SK-N-SH (cell line): ENCODE results near the gene ZHX3. TPM values are rescaled to one million over a fixed set of nuclear protein-coding genes. Genes with fewer than 3 reads are reported as not detected.

Source experiments
- CTCF ChIA-PET: fragments of 300-600, 350-600 bp; formaldehyde crosslinking; extraction: SDS; loops from one replicate; lab custom pipeline; 2021; lab: Yijun Ruan, JAX
- POLR2A ChIA-PET: fragments of 350-600 bp; sonication (Branson Sonifier 250); formaldehyde crosslinking; extraction: SDS; loops from one replicate; lab custom pipeline; 2020; ENCODE audit warnings: antibody characterized with exemption, inconsistent platforms; lab: Yijun Ruan, JAX
- DNase-seq: peaks from one replicate; pipeline ENCODE4 v3.0.0; 2012
- H2AFZ ChIP-seq: fragments of 200-600 bp; sonication (generic); 2 replicates; pipeline ENCODE4 v1.8.1; 2016; ENCODE audit warnings: antibody characterized with exemption, mild to moderate bottlenecking, low read depth
- H3F3A ChIP-seq: fragments of 200-600 bp; sonication (generic); replicated peaks from 2 replicates; pipeline ENCODE3; 2016; ENCODE audit warnings: antibody characterized with exemption, mild to moderate bottlenecking; ENCODE audit not compliant: insufficient read depth
- H3K27ac ChIP-seq, 2 experiments: fragments of 200-500 bp in 1 of 2; fragments of 200-600 bp in 1 of 2; sonication (Bioruptor generic) in 1 of 2; sonication (generic), shearing (Covaris generic) in 1 of 2; 2 replicates each; pipeline versions ENCODE4 v1.5.1 to v1.6.1; 2014 to 2016; ENCODE audit warnings: low read depth in 2 of 2, inconsistent platforms in 1 of 2, low read length in 1 of 2, mild to moderate bottlenecking in 1 of 2, mixed read lengths in 1 of 2
- H3K27me3 ChIP-seq: fragments of 200-600 bp; sonication (generic), shearing (Covaris generic); 2 replicates; pipeline ENCODE4 v1.6.1; 2016; ENCODE audit warnings: mixed run types; ENCODE audit not compliant: insufficient read depth
- H3K36me3 ChIP-seq, 2 experiments: fragments of 200-500 bp in 1 of 2; fragments of 200-600 bp in 1 of 2; sonication (Bioruptor generic) in 1 of 2; sonication (generic) in 1 of 2; replicated peaks in 1 of 2; 2 replicates each; pipeline versions ENCODE3 to v1.5.1; 2014 to 2016; ENCODE audit warnings: low read length in 1 of 2, mild to moderate bottlenecking in 1 of 2; ENCODE audit not compliant: insufficient read depth in 2 of 2, control insufficient read depth in 1 of 2
- H3K4me1 ChIP-seq, 2 experiments: fragments of 200-500 bp in 1 of 2; fragments of 200-600 bp in 1 of 2; sonication (Bioruptor generic) in 1 of 2; sonication (generic), shearing (Covaris generic) in 1 of 2; 2 replicates each; pipeline versions ENCODE4 v1.5.1 to v1.6.1; 2014 to 2016; ENCODE audit warnings: low read depth in 1 of 2, low read length in 1 of 2, mixed run types in 1 of 2; ENCODE audit not compliant: insufficient read depth in 2 of 2, control insufficient read depth in 1 of 2
- H3K4me2 ChIP-seq: fragments of 200-600 bp; sonication (generic), shearing (Covaris generic); 2 replicates; pipeline ENCODE4 v1.6.1; 2017; ENCODE audit warnings: mixed run types
- H3K4me3 ChIP-seq, 2 experiments: fragments of 200-500 bp in 1 of 2; fragments of 200-600 bp in 1 of 2; sonication (Bioruptor generic) in 1 of 2; sonication (generic), shearing (Covaris generic) in 1 of 2; 2 replicates each; pipeline versions ENCODE4 v1.5.1 to v1.8.1; 2014 to 2016; ENCODE audit warnings: low read depth in 2 of 2, inconsistent platforms in 1 of 2, low read length in 1 of 2, mild to moderate bottlenecking in 1 of 2, mixed read lengths in 1 of 2, moderate library complexity in 1 of 2
- H3K79me2 ChIP-seq: fragments of 200-600 bp; sonication (generic); 2 replicates; pipeline ENCODE4 v1.8.1; 2017; ENCODE audit warnings: mild to moderate bottlenecking; ENCODE audit not compliant: insufficient read depth
- H3K9ac ChIP-seq: fragments of 200-600 bp; sonication (generic); 2 replicates; pipeline ENCODE4 v1.6.1; 2017; ENCODE audit warnings: mixed run types
- H3K9me2 ChIP-seq: fragments of 200-600 bp; sonication (generic); 2 replicates; pipeline ENCODE4 v1.6.1; 2017; ENCODE audit warnings: mixed run types
- H3K9me3 ChIP-seq: fragments of 200-600 bp; sonication (generic); 2 replicates; pipeline ENCODE4 v1.6.1; 2017; ENCODE audit warnings: mixed run types, mild to moderate bottlenecking, moderate library complexity
- H4K20me1 ChIP-seq: fragments of 200-600 bp; sonication (generic); 2 replicates; pipeline ENCODE4 v1.6.1; 2017; ENCODE audit warnings: mild to moderate bottlenecking, mixed run types; ENCODE audit not compliant: insufficient read depth
- CHD2 ChIP-seq: fragments of 150-350 bp; IDR thresholded peaks from 2 replicates; pipeline ENCODE4 v1.6.1; 2018; ENCODE audit warnings: low read length; ENCODE audit not compliant: partially characterized antibody
- EZH2phosphoT487 ChIP-seq: fragments of 200-600 bp; sonication (generic); IDR thresholded peaks from 2 replicates; pipeline ENCODE4 v1.6.1; 2017; ENCODE audit warnings: low read depth, mixed run types, mild to moderate bottlenecking, antibody characterized with exemption, moderate library complexity, borderline replicate concordance
- FOXJ3 ChIP-seq: sonication (generic); formaldehyde crosslinking; IDR thresholded peaks from 2 replicates; pipeline ENCODE4 v1.5.1; 2020; ENCODE audit warnings: mild to moderate bottlenecking, missing genetic modification reagents
- FOXM1 ChIP-seq: IDR thresholded peaks from 2 replicates; pipeline ENCODE4 v1.4.0; 2012; ENCODE audit warnings: low read depth, mild to moderate bottlenecking
- MEF2A ChIP-seq: IDR thresholded peaks from 2 replicates; pipeline ENCODE4 v1.4.0; 2012; ENCODE audit warnings: low read depth, borderline replicate concordance
- MXI1 ChIP-seq: IDR thresholded peaks from 2 replicates; pipeline ENCODE4 v1.6.1; 2012; ENCODE audit warnings: mild to moderate bottlenecking, low read depth, low read length, improper control_type of control experiment
- NFIC ChIP-seq: IDR thresholded peaks from 2 replicates; pipeline ENCODE4 v1.4.0; 2012; ENCODE audit warnings: borderline replicate concordance
- NRF1 ChIP-seq: IDR thresholded peaks from 2 replicates; pipeline ENCODE4 v1.6.1; 2012; ENCODE audit warnings: low read depth, mild to moderate bottlenecking, low read length
- POLR2AphosphoS5 ChIP-seq: IDR thresholded peaks from 2 replicates; pipeline ENCODE4 v1.6.1; 2012; ENCODE audit warnings: low read depth, low read length
- RCOR1 ChIP-seq: fragments of 150-350 bp; IDR thresholded peaks from 2 replicates; pipeline ENCODE4 v1.6.1; 2017; ENCODE audit warnings: antibody characterized with exemption, low read length
- SIN3A ChIP-seq: IDR thresholded peaks from 2 replicates; pipeline ENCODE4 v1.6.1; 2012; ENCODE audit warnings: low read depth, mild to moderate bottlenecking, low read length, moderate library complexity, borderline replicate concordance
- SMC3 ChIP-seq: IDR thresholded peaks from 2 replicates; pipeline ENCODE4 v1.6.1; 2012; ENCODE audit warnings: low read depth, low read length, improper control_type of control experiment
- TCF12 ChIP-seq: IDR thresholded peaks from 2 replicates; pipeline ENCODE4 v1.4.0; 2012
- TEAD4 ChIP-seq: IDR thresholded peaks from 2 replicates; pipeline ENCODE4 v1.4.0; 2012; ENCODE audit warnings: mild to moderate bottlenecking, borderline replicate concordance; ENCODE audit not compliant: insufficient read depth
- YY1 ChIP-seq: IDR thresholded peaks from 2 replicates; pipeline ENCODE4 v1.4.0; 2012; ENCODE audit warnings: low read depth, mild to moderate bottlenecking
- WGBS: methylation state at CpG from one replicate; pipeline ENCODE4 v1.1.6; 2017; ENCODE audit warnings: low lambda C conversion rate; 5-methylcytosine and 5-hydroxymethylcytosine counted together
- polyA plus RNA-seq, 3 experiments: library from polyadenylated mRNA; depleted of rRNA; stranded (reverse); fragments of >200 nt; gene quantifications; 2 replicates each; pipeline ENCODE4 v1.2.3, GENCODE V29; 2012
- TF ChIP-seq, protein P1 (sequence below): IDR thresholded peaks from 2 replicates; pipeline ENCODE4 v1.6.1; 2012; ENCODE audit warnings: mild to moderate bottlenecking, low read depth, low read length, moderate library complexity
- TF ChIP-seq, protein P2 (sequence below): fragments of 150-350 bp; IDR thresholded peaks from 2 replicates; pipeline ENCODE4 v1.6.1; 2017; ENCODE audit warnings: antibody characterized with exemption, low read length, low read depth, borderline replicate concordance
- TF ChIP-seq, protein P3 (sequence below): IDR thresholded peaks from 2 replicates; pipeline ENCODE4 v1.4.0; 2012; ENCODE audit warnings: low read depth
- TF ChIP-seq, protein P4 (sequence below): IDR thresholded peaks from 2 replicates; pipeline ENCODE4; 2012
- TF ChIP-seq, protein P5 (sequence below): IDR thresholded peaks from 2 replicates; pipeline ENCODE4 v1.4.0; 2012; ENCODE audit warnings: low read depth, borderline replicate concordance
- TF ChIP-seq, protein P6 (sequence below): fragments of 150-350 bp; IDR thresholded peaks from 2 replicates; pipeline ENCODE4 v1.6.1; 2016; ENCODE audit warnings: mild to moderate bottlenecking, low read depth, low read length

The ZHX3 gene
- polyA plus RNA-seq, 1 of the 3 experiments (the other 2 are of a cell fraction) = 6.0 TPM

DNA sequence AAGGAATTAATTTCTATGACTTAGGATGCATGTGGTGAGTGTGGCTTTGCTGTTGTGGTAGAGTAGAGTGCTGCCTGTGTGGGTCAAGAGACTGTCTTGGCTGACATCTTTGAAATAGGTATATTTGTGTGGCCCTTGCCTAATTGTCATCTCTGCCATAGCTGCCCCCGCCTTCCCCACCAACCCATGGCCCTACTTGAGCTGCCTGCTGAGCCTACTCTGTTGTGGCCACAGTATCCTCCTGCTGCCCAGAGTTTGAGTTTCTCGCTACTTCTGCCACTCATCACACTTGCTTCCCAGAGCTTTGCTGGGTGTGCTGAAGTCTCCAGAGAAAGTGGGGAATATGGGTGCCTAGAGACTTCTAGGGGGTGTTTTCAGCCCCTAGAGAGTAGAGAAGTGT is 172.2 kb downstream of the ZHX3 start:
- Histone ChIP-seq H4K20me1 (peaks cover 100% of the 10 kb centered on the region), H3K4me3 (no peak overlapping the region), H3K4me1 (peaks cover 8 to 39% of the 10 kb centered on the region in 2 experiments; a peak in 2 of 4 replicates), H3K27me3 (no peaks in the 10 kb centered on the region), H3K9ac (no peak overlapping the region), H2AFZ (no peak overlapping the region), H3K79me2 (peaks cover 100% of the 10 kb centered on the region), H3K9me3 (no peaks in the 10 kb centered on the region), H3F3A (no peaks in the 10 kb centered on the region), H3K4me2 (no peak overlapping the region), H3K36me3 (peaks cover 5 to 6% of the 10 kb centered on the region in 2 experiments), H3K27ac (no peak overlapping the region), H3K9me2 (no peaks in the 10 kb centered on the region)
- ChIA-PET POLR2A (no interaction called here), CTCF (interaction anchor here (0.6 to 1.4 kb wide), 2 partner anchors 16 to 50 kb away, joined by 3 to 4 read pairs; no protein-coding TSS in a partner anchor)
- DNase-seq = no peak
- 100% methylated on average over 2 of the region's 2 CpGs for WGBS
- no peak for TF ChIP-seq MEF2A
- no peak for TF ChIP-seq CHD2
- no peak for TF ChIP-seq NRF1
- TF ChIP-seq, protein P1, sequence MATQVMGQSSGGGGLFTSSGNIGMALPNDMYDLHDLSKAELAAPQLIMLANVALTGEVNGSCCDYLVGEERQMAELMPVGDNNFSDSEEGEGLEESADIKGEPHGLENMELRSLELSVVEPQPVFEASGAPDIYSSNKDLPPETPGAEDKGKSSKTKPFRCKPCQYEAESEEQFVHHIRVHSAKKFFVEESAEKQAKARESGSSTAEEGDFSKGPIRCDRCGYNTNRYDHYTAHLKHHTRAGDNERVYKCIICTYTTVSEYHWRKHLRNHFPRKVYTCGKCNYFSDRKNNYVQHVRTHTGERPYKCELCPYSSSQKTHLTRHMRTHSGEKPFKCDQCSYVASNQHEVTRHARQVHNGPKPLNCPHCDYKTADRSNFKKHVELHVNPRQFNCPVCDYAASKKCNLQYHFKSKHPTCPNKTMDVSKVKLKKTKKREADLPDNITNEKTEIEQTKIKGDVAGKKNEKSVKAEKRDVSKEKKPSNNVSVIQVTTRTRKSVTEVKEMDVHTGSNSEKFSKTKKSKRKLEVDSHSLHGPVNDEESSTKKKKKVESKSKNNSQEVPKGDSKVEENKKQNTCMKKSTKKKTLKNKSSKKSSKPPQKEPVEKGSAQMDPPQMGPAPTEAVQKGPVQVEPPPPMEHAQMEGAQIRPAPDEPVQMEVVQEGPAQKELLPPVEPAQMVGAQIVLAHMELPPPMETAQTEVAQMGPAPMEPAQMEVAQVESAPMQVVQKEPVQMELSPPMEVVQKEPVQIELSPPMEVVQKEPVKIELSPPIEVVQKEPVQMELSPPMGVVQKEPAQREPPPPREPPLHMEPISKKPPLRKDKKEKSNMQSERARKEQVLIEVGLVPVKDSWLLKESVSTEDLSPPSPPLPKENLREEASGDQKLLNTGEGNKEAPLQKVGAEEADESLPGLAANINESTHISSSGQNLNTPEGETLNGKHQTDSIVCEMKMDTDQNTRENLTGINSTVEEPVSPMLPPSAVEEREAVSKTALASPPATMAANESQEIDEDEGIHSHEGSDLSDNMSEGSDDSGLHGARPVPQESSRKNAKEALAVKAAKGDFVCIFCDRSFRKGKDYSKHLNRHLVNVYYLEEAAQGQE = no peak
- TF ChIP-seq POLR2AphosphoS5 = no peak
- no peak for TF ChIP-seq FOXM1
- TF ChIP-seq, protein P2, sequence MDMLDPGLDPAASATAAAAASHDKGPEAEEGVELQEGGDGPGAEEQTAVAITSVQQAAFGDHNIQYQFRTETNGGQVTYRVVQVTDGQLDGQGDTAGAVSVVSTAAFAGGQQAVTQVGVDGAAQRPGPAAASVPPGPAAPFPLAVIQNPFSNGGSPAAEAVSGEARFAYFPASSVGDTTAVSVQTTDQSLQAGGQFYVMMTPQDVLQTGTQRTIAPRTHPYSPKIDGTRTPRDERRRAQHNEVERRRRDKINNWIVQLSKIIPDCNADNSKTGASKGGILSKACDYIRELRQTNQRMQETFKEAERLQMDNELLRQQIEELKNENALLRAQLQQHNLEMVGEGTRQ = no peak

DNA sequence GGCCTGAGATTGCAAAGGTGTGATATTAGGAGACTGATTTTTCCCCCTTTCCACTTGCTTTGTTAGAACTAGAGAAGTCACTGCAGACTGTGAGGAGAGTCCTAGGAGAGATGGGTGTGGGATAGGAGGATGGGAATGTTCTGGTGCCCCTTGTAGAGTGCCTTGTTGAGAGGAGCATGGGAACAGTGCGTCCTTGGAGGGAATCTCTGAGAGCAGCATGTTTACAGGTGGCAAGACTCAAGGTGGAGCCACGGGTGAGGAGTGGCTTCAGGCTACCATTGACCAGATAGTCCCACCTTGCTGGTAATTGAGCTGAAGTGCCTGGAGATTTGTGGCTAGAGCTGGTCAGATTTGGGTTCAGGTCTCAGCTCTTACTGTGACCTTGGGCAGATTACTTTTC is 174.2 kb downstream of the ZHX3 start:
- Histone ChIP-seq H3K4me1 (peaks cover 9 to 56% of the 10 kb centered on the region in 2 experiments; a peak in 3 of 4 replicates), H2AFZ (no peak overlapping the region), H3K9me3 (no peaks in the 10 kb centered on the region), H3K79me2 (peaks cover 100% of the 10 kb centered on the region), H3F3A (no peaks in the 10 kb centered on the region), H3K9me2 (no peaks in the 10 kb centered on the region), H3K27me3 (no peaks in the 10 kb centered on the region), H3K4me2 (peak overlapping the region; percentile 37; the same call in 1 of the 2 replicates), H3K27ac (no peak overlapping the region; a peak in 1 of 4 replicates), H3K36me3 (peaks cover 5 to 6% of the 10 kb centered on the region in 2 experiments), H3K4me3 (no peak overlapping the region), H3K9ac (no peak overlapping the region), H4K20me1 (peaks cover 100% of the 10 kb centered on the region)
- ChIA-PET POLR2A (no interaction called here), CTCF (interaction anchor here (1.2 to 1.7 kb wide), 3 partner anchors 30 to 197 kb away, joined by 3 to 5 read pairs (median 5); partner anchors contain the start of gene LPIN3)
- 67% methylated on average over 2 of the region's 2 CpGs for WGBS
- DNase-seq = no peak
- TF ChIP-seq POLR2AphosphoS5 (no peak), YY1 (no peak), FOXM1 (no peak), TCF12 (no peak), NRF1 (no peak), EZH2phosphoT487 (no peak), FOXJ3 (CRISPR knock-in tag) (no peak), TEAD4 (no peak), NFIC (no peak), SIN3A (no peak), MXI1 (no peak), RCOR1 (no peak), SMC3 (no peak)
- TF ChIP-seq, protein P3, sequence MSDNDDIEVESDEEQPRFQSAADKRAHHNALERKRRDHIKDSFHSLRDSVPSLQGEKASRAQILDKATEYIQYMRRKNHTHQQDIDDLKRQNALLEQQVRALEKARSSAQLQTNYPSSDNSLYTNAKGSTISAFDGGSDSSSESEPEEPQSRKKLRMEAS = no peak
- TF ChIP-seq, protein P4, sequence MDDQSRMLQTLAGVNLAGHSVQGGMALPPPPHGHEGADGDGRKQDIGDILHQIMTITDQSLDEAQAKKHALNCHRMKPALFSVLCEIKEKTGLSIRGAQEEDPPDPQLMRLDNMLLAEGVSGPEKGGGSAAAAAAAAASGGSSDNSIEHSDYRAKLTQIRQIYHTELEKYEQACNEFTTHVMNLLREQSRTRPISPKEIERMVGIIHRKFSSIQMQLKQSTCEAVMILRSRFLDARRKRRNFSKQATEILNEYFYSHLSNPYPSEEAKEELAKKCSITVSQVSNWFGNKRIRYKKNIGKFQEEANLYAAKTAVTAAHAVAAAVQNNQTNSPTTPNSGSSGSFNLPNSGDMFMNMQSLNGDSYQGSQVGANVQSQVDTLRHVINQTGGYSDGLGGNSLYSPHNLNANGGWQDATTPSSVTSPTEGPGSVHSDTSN = no peak
- TF ChIP-seq, protein P5, sequence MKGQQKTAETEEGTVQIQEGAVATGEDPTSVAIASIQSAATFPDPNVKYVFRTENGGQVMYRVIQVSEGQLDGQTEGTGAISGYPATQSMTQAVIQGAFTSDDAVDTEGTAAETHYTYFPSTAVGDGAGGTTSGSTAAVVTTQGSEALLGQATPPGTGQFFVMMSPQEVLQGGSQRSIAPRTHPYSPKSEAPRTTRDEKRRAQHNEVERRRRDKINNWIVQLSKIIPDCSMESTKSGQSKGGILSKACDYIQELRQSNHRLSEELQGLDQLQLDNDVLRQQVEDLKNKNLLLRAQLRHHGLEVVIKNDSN = no peak
- TF ChIP-seq, protein P6, sequence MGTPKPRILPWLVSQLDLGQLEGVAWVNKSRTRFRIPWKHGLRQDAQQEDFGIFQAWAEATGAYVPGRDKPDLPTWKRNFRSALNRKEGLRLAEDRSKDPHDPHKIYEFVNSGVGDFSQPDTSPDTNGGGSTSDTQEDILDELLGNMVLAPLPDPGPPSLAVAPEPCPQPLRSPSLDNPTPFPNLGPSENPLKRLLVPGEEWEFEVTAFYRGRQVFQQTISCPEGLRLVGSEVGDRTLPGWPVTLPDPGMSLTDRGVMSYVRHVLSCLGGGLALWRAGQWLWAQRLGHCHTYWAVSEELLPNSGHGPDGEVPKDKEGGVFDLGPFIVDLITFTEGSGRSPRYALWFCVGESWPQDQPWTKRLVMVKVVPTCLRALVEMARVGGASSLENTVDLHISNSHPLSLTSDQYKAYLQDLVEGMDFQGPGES = no peak
